ENCODE results near the gene MMP7. TPM values are rescaled to one million over a fixed set of nuclear protein-coding genes. Genes with fewer than 3 reads are reported as not detected.

The MMP7 gene
- total and polyA plus RNA-seq, 12 donors: 0.39 to 0.61 (median 0.44) TPM; not detected in 9

GRCh38 chr11:102471474-102471873, 59.1 kb downstream of the MMP7 start:
- H3K27me3 ChIP-seq: no peaks in the 10 kb centered on the region
- no peak overlapping the region for H3K27ac ChIP-seq
- intact Hi-C loops (cut with DNase I): no loop called here
- no peak overlapping the region for H3K4me3 ChIP-seq
- no peaks in the 10 kb centered on the region for H3K36me3 ChIP-seq (replicated peaks in 1 of 2)
- no peaks in the 10 kb centered on the region for H3K9me3 ChIP-seq (replicated peaks in 1 of 3)
- peaks cover 10 to 12% of the 10 kb centered on the region in 2 donors for H3K4me1 ChIP-seq (replicated peaks in 1 of 2)
- TF ChIP-seq POLR2A (IDR thresholded peaks at IDR 0.05) (no peak), CTCF (IDR thresholded peaks at IDR 0.05) (no peak)
- no peak for DNase-seq

Other genes with a start within 250 kb of the MMP7 start
- 1 to 10 TPM in 7 of 9 donors, under 1 TPM in 2; 0.48 to 8.6 (median 2.3) TPM for gene BIRC3, start 213.3 kb downstream of the MMP7 start, total RNA-seq
- 1 to 10 TPM; 2.9 to 7.6 (median 3.9) TPM for gene BIRC3, start 213.3 kb downstream of the MMP7 start, polyA plus RNA-seq
- gene BIRC2, start 183.5 kb downstream of the MMP7 start, total RNA-seq: 100 to 1,000 TPM in 2 of 9 donors, 10 to 100 TPM in 7; 33.4 to 112 (median 50.7) TPM
- gene BIRC2, start 183.5 kb downstream of the MMP7 start, polyA plus RNA-seq: 10 to 100 TPM; 25.8 to 50.1 (median 27.9) TPM
- 100 to 1,000 TPM in 7 of 9 donors, 10 to 100 TPM in 2; 82.0 to 239 (median 120) TPM for gene TMEM123, start 78.0 kb downstream of the MMP7 start, total RNA-seq
- 100 to 1,000 TPM in 1 of 3 donors, 10 to 100 TPM in 2; 19.2 to 284 (median 23.7) TPM for gene TMEM123, start 78.0 kb downstream of the MMP7 start, polyA plus RNA-seq
- gene MMP20, start 94.6 kb upstream of the MMP7 start, total RNA-seq: not detected
- not detected for gene MMP20, start 94.6 kb upstream of the MMP7 start, polyA plus RNA-seq
- gene MMP27, start 175.0 kb upstream of the MMP7 start, total RNA-seq: not detected
- not detected for gene MMP27, start 175.0 kb upstream of the MMP7 start, polyA plus RNA-seq
- gene MMP8, start 194.2 kb upstream of the MMP7 start, total RNA-seq: under 1 TPM in 4 of 9 donors, not detected in 5; 0.08 to 0.34 (median 0.17) TPM
- gene MMP8, start 194.2 kb upstream of the MMP7 start, polyA plus RNA-seq: 1 to 10 TPM in 1 of 3 donors, not detected in 2; 1.4 TPM
- gene MMP10, start 249.9 kb upstream of the MMP7 start, total RNA-seq: not detected
- gene MMP10, start 249.9 kb upstream of the MMP7 start, polyA plus RNA-seq: not detected

All from adrenal gland (tissue), 12 donors.